ENCODE data around the gene PARD3.

DNA sequence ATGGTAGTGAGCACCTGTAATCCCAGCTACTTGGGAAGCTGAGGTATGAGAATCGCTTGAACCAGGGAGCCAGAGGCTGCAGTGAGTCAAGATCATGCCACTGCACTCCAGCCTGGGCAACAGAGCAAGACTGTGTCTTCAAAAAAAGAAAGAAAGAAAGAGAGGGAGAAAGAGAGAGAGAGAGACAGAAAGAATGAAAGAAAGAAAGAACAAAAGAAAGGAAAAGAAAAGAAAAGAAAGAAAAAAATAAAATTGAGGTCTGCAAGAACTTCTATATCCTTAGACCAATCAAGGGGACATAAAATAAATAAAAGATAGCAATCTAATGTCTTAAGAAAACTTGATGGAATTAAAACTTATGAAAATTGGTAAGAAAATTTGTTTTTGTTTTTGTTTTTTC lies 34.9 kb upstream of the PARD3 start:
- TF ChIP-seq CTCF (IDR thresholded peaks at IDR 0.05): no peak
- no peak for TF ChIP-seq EZH2 (IDR thresholded peaks at IDR 0.05)
- TF ChIP-seq EZH2phosphoT487 (IDR thresholded peaks at IDR 0.05): no peak

Measured in neural progenitor cell (in vitro differentiated cells).